ENCODE data around the gene CNTNAP2.

GRCh38 chr7:147804032-147804431, 1687.4 kb downstream of the CNTNAP2 start:
- TF ChIP-seq USF2 (IDR thresholded peaks at IDR 0.05; ENCODE audit: low read length): no peak
- TF ChIP-seq CTCF (IDR thresholded peaks at IDR 0.05; ENCODE audit: control extremely low read depth in 1 of 3, insufficient read depth in 1 of 3, low read depth in 1 of 3, low read length in 3 of 3): no peak
- no peak for TF ChIP-seq RAD21 (IDR thresholded peaks at IDR 0.05 in 1 of 2, conservative IDR thresholded peaks at IDR 0.05 in 1 of 2; ENCODE audit: low read depth in 2 of 2, low read length in 2 of 2)
- no peak for TF ChIP-seq POLR2A (IDR thresholded peaks at IDR 0.05; ENCODE audit: control extremely low read depth in 1 of 2, low read depth in 2 of 2, low read length in 2 of 2)
- no peak for TF ChIP-seq TAF1 (IDR thresholded peaks at IDR 0.05; ENCODE audit: low read depth, low read length)
- no peak for TF ChIP-seq EZH2 (IDR thresholded peaks at IDR 0.05; ENCODE audit: low read depth, low read length, severe bottlenecking)
- no peak for TF ChIP-seq FOSL1 (IDR thresholded peaks at IDR 0.05; ENCODE audit: insufficient read depth, low read depth, low read length)
